GM06990 (cell line): ENCODE measurements around the gene MTCL1.

Source experiments
- DNase-seq: peaks from one replicate; pipeline ENCODE4 v3.0.0-alpha.2; 2011; ENCODE audit not compliant: insufficient read length; ENCODE audit errors: extremely low read depth
- H3K27me3 ChIP-seq: replicated peaks from 2 replicates; pipeline ENCODE4 v1.6.0; 2011; ENCODE audit warnings: low read length; ENCODE audit not compliant: control insufficient read depth, insufficient read depth
- H3K36me3 ChIP-seq: 2 replicates; pipeline ENCODE4 v1.5.1; 2011; ENCODE audit warnings: low read length; ENCODE audit not compliant: control insufficient read depth, insufficient read depth
- H3K4me3 ChIP-seq: replicated peaks from 2 replicates; pipeline ENCODE4 v1.5.1; 2011; ENCODE audit warnings: low read depth, mild to moderate bottlenecking, control low read depth, low read length
- CTCF ChIP-seq: IDR thresholded peaks from 2 replicates; pipeline ENCODE4 v1.5.1; 2011; ENCODE audit warnings: low read length, control low read depth, mild to moderate bottlenecking, inconsistent platforms; ENCODE audit not compliant: insufficient read depth, poor library complexity, severe bottlenecking

Gene MTCL1

GRCh38 chr18:8797206-8797605 lies 91.8 kb downstream of the MTCL1 start:
- Histone ChIP-seq H3K36me3 (no peaks in the 10 kb centered on the region), H3K4me3 (no peak overlapping the region), H3K27me3 (no peaks in the 10 kb centered on the region; the same call in 1 of the 2 replicates)
- no peak for DNase-seq
- no peak for TF ChIP-seq CTCF

- Histone ChIP-seq H3K36me3 (no peaks in the 10 kb centered on the region), H3K4me3 (no peak overlapping the region), H3K27me3 (no peaks in the 10 kb centered on the region)
- TF ChIP-seq CTCF, result no peak
- DNase-seq, result no peak
Measured at GRCh38 chr18:8799001-8799400, 93.6 kb downstream of the MTCL1 start.

- TF ChIP-seq CTCF, result no peak
- H3K36me3 ChIP-seq, result no peaks in the 10 kb centered on the region
- no peak overlapping the region for H3K4me3 ChIP-seq
- DNase-seq, result no peak
- no peaks in the 10 kb centered on the region; the same call in 1 of the 2 replicates for H3K27me3 ChIP-seq
Measured at GRCh38 chr18:8799596-8800441, 94.5 kb downstream of the MTCL1 start.

GRCh38 chr18:8800445-8800844 lies 95.1 kb downstream of the MTCL1 start:
- TF ChIP-seq CTCF, result no peak
- no peak overlapping the region for H3K4me3 ChIP-seq
- H3K27me3 ChIP-seq, result no peaks in the 10 kb centered on the region; the same call in 1 of the 2 replicates
- no peaks in the 10 kb centered on the region for H3K36me3 ChIP-seq
- no peak for DNase-seq

GRCh38 chr18:8800876-8801262 lies 95.5 kb downstream of the MTCL1 start:
- H3K27me3 ChIP-seq, result no peaks in the 10 kb centered on the region; the same call in 1 of the 2 replicates
- no peak for TF ChIP-seq CTCF
- no peak overlapping the region for H3K4me3 ChIP-seq
- no peaks in the 10 kb centered on the region for H3K36me3 ChIP-seq
- no peak for DNase-seq
